ENCODE data around the gene ZC3HAV1.

ZC3HAV1 gene

DNA sequence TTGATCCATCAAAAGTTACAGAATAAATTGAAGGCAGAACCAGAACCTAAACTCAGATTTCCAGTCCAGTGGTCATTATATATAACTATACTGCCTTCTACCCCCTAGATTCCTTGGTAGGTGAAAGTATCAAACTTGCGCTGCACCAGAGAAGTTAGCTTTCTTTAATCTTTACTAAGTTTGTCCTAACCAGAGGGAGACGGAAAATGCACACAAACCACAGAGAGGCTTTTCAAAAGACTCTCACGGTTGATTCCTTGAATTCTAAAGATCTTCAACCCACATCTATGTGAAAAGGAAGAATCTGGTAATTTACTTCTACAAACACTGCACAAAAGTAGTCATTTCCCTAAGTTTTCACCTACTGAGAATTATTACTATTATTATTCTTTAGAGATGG lies 110.1 kb downstream of the ZC3HAV1 start:
- POLR2A ChIA-PET = no interaction called here
- no peak for DNase-seq (ENCODE audit: extremely low spot score)
- TF ChIP-seq ARNT (IDR thresholded peaks at IDR 0.05) (no peak), L3MBTL2 (conservative IDR thresholded peaks at IDR 0.05) (no peak), TARDBP (IDR thresholded peaks at IDR 0.05) (no peak), SP1 (IDR thresholded peaks at IDR 0.05) (no peak), ELF4 (IDR thresholded peaks at IDR 0.05) (no peak), FOXK2 (IDR thresholded peaks at IDR 0.05) (no peak)
- TF ChIP-seq, protein P1, sequence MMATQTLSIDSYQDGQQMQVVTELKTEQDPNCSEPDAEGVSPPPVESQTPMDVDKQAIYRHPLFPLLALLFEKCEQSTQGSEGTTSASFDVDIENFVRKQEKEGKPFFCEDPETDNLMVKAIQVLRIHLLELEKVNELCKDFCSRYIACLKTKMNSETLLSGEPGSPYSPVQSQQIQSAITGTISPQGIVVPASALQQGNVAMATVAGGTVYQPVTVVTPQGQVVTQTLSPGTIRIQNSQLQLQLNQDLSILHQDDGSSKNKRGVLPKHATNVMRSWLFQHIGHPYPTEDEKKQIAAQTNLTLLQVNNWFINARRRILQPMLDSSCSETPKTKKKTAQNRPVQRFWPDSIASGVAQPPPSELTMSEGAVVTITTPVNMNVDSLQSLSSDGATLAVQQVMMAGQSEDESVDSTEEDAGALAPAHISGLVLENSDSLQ (IDR thresholded peaks at IDR 0.05) = no peak
- CTCF ChIA-PET = no interaction called here

Measured in HEK293T (cell line).